ENCODE data around the gene NGFR. TPM values are rescaled to one million over a fixed set of nuclear protein-coding genes. Genes with fewer than 3 reads are reported as not detected.

The NGFR gene
- 10 to 100 TPM in 11 of 12 donors, not detected in 1; 26.1 to 64.3 (median 44.2) TPM for polyA plus RNA-seq (ENCODE audit: insufficient read length in 12 of 12)
- long read RNA-seq, donor 1, transcript NGFR-201 (6 exons, 3,417 nt), result major isoform, 5 of 12 reads
- long read RNA-seq, donor 1, partial matches to known transcripts, result 7 of 12 reads
- long read RNA-seq, donor 1, other reads (novel, unspliced or antisense), result 0 of 12 reads
- long read RNA-seq, donor 2, transcript NGFR-201 (6 exons, 3,417 nt), result major isoform, 6 of 25 reads
- long read RNA-seq, donor 2, partial matches to known transcripts, result 19 of 25 reads
- long read RNA-seq, donor 2, other reads (novel, unspliced or antisense), result 0 of 25 reads
- long read RNA-seq, donor 3, partial matches to known transcripts, result 0 of 2 reads
- long read RNA-seq, donor 3, other reads (novel, unspliced or antisense), result 0 of 2 reads
- long read RNA-seq, donor 4, transcript NGFR-201 (6 exons, 3,417 nt), result major isoform, 5 of 5 reads
- long read RNA-seq, donor 4, partial matches to known transcripts, result 0 of 5 reads
- long read RNA-seq, donor 4, other reads (novel, unspliced or antisense), result 0 of 5 reads
- long read RNA-seq, donor 5, transcript NGFR-201 (6 exons, 3,417 nt), result major isoform, 22 of 41 reads
- long read RNA-seq, donor 5, partial matches to known transcripts, result 19 of 41 reads
- long read RNA-seq, donor 5, other reads (novel, unspliced or antisense), result 0 of 41 reads
- long read RNA-seq, donor 6, transcript NGFR-201 (6 exons, 3,417 nt), result major isoform, 5 of 5 reads
- long read RNA-seq, donor 6, partial matches to known transcripts, result 0 of 5 reads
- long read RNA-seq, donor 6, other reads (novel, unspliced or antisense), result 0 of 5 reads
- long read RNA-seq, donor 7, partial matches to known transcripts, result 0 of 2 reads
- long read RNA-seq, donor 7, other reads (novel, unspliced or antisense), result 0 of 2 reads
- long read RNA-seq, donor 8, transcript NGFR-201 (6 exons, 3,417 nt), result major isoform, 18 of 23 reads
- long read RNA-seq, donor 8, partial matches to known transcripts, result 5 of 23 reads
- long read RNA-seq, donor 8, other reads (novel, unspliced or antisense), result 0 of 23 reads
- long read RNA-seq, donor 9, transcript NGFR-201 (6 exons, 3,417 nt), result major isoform, 8 of 8 reads
- long read RNA-seq, donor 9, partial matches to known transcripts, result 0 of 8 reads
- long read RNA-seq, donor 9, other reads (novel, unspliced or antisense), result 0 of 8 reads
- long read RNA-seq, donor 10, transcript NGFR-201 (6 exons, 3,417 nt), result major isoform, 13 of 20 reads
- long read RNA-seq, donor 10, partial matches to known transcripts, result 7 of 20 reads
- long read RNA-seq, donor 10, other reads (novel, unspliced or antisense), result 0 of 20 reads
- long read RNA-seq, donor 11, transcript NGFR-201 (6 exons, 3,417 nt), result major isoform, 12 of 56 reads
- long read RNA-seq, donor 11, partial matches to known transcripts, result 44 of 56 reads
- long read RNA-seq, donor 11, other reads (novel, unspliced or antisense), result 0 of 56 reads

DNA sequence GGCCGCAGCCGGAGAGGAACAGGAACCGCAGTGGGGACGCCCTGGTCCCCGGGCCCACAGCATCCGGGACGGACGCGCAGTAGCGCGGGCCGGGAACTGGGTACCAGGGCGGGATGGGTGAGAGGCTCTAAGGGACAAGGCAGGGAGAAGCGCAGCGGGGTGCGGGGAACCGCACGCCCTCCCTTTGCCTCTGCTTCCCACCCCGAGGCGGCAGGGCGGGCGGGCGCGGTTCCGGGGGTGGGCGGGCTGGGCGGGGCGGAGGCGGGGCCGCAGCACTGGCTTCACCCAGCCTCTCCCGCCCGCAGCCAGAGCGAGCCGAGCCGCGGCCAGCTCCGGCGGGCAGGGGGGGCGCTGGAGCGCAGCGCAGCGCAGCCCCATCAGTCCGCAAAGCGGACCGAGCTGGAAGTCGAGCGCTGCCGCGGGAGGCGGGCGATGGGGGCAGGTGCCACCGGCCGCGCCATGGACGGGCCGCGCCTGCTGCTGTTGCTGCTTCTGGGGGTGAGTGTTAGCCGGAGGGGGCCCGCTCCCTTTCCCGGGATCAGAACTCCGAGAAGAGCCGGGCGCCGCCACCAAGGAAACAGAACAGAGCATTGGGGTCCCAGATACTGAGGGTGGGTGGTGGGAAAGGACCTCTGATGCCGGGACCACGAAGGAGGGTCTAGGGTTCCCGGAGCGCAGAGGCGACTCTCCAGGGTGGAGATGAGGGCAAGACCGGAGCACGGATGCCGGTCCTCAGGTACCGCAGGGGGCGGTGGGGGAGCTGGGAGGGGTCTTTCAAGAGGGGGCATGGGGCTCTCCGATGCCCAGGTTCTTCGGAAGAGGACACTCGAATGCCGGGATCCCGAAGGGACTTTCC is at the start of gene NGFR:
TSS of gene NGFR (plus strand) at position 308 of the 856 bp plus-strand sequence. CDS start at position 433, 125 bp downstream.
- DNase-seq, result peak; percentile 54

GRCh38 chr17:49445591-49445990 is 49.5 kb upstream of the NGFR start:
- DNase-seq, result no peak

- no peak for DNase-seq
Measured at GRCh38 chr17:49447628-49448302, 47.3 kb upstream of the NGFR start.

DNA sequence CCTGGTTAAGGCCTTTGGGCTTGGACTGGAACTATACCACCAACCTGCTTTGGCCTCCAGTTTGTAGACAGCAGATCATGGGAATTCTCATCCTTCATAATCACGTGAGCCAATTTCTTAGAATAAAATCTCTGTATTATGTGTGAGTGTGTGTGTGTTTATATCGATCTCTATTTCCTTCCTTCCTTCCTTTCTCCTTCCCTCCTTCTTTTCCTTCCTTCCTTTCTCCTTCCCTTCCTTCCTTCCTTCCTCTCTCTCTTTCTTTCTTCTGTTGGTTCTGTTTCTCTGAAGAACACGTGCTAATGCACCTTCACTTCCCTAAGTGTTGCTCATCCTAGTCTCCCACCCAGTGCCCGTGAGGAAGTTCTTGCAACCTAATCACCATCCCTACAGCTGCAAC is 44.9 kb upstream of the NGFR start:
- no peak for DNase-seq

DNA sequence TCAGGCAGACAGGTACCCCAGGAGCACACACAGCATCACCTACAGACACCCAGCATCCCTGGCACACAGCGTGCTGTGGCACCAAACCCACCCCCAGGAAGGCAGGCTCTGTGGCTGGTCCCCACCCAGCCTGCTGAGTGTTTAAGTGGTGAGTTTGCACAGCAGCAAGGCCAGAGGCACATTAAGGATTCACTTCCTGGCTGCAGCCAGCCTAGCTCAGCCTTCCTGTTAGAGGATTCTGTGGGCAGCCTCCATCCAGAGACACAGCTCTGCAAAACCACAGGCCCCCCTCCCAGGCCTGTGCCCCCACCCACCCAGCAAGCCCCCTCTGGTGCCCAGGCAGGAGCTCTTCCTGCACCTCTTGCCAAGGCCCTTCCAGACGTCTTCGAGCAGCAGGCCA is 44.4 kb upstream of the NGFR start:
- DNase-seq, result no peak

DNA sequence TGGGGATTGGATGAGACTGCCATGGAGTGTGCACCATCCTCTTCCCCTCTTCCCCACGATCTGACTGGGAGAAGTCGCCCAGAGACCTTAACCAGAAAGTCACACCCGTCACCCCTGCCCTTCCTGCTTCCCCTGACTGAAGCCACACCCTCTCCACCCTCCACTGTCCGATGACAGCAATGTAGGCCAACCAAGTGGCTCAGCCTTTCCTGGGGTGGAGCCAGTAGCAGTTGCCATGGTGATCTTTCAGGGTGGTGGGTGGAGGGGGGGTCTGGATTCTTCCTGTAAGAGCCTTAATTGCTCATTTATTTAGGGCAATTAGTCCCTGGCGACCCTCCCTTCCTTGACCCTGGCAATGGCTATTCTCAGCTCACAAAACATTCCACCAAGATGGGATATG is 42.9 kb upstream of the NGFR start:
- DNase-seq, result no peak

DNA sequence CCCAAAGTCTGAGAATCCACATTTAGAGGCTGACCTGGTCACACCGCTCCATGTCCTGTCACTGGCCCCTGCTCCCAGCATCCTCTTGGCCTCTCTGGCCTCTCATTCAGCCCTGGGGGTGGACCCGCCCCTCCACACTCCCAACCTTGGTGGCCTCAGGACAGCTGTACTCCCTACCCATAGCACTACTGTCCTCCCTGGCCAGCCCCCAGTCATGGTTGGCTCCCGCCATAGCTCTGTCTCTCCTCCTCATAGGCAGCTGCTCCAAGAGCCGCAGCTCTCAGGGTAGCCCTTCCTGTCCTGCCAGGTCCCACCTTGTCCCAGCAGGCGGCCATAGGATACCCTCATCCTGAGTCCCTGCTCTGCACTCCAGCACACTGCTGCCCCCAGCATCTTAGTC is 42.4 kb upstream of the NGFR start:
- DNase-seq, result no peak

DNA sequence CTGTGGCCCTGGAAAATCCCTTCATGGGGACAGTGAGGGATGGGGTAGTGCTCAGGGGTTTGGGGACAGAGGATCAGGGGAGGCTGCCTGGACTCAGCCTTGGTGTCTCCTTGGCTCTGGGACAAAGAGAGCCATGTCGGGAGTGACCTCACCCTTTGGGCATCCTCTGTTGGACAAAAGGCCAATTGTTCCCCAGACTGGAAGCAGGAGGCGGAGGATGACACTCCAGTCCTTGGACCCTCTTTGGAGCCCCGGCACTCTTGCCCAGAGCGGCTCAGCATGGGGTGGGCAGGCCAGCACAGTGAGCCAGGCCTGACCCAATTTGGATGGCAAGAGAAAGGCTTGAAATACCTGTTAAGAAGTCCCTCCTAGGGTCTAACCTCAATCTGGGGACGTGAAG is 41.0 kb upstream of the NGFR start:
- DNase-seq, result no peak

- no peak for DNase-seq
Measured at GRCh38 chr17:49455272-49455861, 39.7 kb upstream of the NGFR start.

- peak; percentile 46 for DNase-seq
Measured at GRCh38 chr17:49456183-49456965, 38.7 kb upstream of the NGFR start.

DNA sequence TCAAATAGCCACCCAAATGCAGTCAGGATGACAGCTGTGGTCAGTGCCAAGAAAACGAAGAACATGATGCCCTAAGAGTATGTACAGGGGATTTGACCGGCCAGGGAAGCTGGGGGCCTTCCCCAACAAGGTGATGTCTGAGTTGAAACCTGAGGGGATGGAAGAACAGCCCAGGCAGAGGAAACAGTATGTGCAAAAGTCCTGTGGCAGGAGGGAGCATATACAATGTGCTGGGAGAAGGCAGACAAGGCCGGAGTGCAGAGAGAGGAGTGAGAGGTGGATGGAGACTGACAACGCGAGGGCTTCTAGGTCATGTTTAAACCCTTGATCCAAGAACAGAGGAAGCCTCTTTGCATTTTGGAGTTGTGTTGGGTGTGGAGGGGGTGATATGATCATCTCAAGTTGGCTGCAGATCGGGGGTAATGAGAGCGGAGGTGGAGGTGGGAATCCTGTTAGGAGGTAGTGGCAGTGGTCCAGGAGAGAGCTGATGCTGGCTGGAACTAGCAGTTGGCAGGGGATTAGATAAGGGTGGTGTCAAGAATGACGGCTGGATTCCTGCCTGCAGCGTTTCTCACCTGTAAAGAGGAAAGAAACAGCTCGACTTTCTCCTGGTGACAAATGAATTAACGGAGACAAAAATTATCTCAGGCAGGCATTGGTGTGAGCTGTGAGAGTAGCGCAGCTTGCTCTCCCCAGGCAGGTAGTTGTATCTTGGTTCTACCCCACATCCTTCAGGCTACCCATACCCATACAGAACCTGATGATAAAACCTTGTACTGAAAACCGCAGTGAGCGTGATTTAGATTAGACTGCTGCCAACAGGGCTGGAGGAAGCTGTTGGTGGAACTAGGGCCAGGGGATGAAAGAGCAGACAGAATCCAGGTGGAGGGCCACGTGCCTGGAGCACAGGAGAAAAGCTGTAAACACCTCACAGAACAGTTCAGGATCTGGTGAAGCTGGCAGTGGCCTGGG is 37.2 kb upstream of the NGFR start:
- DNase-seq, result no peak

DNA sequence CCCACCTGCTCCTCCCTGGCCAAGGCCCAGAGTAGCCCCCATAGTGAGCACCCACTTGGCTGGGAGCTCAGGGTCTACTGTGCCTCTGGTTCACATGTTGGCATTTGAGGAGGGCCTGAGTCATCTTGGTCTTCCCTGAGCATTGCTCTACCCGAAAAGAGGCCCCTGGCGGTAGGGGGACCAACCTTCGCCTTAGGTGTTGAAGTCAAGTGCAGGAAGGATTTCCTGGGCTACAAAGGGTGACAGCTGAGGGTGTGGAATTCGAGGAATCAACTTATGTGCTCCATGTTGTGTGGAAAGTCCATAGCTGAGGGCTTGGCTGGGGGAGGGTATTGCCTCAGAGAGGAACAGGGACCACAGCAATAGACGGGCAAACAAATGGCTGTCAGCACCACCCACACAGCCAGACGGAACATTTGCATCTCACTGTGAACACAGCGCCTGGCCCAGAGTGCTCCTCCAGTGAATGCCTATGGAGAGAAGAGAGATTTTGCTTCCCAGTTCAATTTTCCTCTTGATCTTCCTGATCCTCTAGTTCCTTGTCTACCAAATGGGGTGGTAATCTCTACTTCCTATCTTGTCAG is 35.6 kb upstream of the NGFR start:
- no peak for DNase-seq

GRCh38 chr17:49460401-49460800 is 34.7 kb upstream of the NGFR start:
- no peak for DNase-seq

DNA sequence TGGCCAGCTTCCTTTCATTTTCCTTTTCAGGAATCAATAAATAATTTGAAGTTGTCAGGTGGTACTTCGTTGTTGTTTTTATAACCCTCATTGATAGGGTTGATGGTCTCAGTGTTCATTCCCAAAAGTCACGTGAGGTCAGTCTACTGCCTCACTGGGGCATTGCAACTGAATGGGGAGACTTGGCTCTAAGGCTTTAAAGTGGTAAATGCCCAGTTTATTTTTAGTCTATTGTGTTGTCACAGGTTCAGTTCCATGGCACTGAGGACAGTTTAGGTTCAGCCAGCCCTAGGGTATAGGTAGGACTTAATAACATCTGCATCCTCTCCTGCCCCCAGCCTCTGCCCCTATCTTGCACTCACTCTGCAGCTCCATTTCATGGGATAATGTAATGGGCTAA is 33.5 kb upstream of the NGFR start:
- no peak for DNase-seq

DNA sequence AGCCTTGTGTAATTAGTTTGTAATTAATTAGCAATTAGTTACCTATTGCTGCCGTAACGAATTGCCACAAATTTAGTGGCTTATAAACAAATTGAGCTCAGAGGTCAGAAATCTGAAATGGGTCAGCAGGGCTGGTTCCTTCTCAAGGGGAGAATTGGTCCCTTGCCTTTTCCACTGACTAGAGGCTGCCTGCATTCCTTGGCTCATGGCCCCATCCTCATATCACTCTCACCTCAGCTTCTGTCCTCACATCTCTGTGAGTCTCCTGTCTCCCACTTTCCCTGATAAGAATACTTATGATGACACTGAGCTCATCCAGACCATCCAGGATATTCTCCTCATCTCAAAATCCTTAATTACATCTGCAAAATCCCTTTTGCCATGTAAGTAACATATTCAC is 31.0 kb upstream of the NGFR start:
- DNase-seq, result no peak

DNA sequence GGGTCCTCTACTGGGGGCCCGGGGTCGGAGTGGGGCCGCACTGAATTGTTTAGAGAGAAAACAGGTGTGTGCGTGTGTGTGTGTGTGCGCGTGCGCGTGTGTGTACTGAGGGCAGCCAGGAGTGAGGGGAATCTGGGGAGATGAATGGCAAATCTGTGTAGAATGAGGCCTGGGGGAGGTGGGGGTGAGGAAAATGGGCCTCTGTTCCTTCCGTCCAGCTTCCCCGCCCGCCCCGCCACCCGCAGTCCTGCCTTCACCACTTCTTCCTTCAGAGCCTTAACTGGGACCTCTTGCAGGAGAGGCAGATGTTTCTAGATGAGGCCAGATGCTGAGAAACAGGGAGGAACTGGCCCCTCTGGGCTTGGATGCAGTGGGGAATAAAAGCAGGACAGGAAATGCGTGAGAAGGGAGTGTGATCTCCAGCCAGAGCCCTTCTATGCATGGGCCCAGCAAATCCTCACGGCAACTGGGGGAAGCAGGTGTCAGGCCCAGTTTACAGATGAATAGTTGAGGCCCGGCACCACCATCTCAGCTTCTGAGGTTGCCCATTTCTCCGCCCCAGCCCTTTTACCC is 29.7 kb upstream of the NGFR start:
- DNase-seq, result no peak

DNA sequence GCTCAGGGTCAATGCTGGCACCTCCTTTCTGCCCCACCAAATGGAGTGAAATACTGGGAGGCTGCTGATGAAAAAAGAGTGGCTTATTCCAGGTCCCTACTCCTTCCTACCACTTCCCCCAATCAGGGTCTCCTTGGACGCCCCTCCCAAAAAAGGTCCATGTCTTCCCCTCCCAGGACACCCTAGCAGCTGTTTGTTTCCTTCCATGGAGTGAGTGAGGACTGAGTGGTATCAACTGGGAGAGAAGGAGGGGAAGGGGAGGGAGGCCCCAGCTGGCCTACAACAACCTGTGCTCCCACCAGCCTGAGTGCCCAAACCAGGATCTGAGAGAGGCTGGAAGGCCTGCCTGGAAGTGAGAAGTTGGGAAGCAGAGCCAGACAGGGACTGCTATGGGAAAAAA is 28.7 kb upstream of the NGFR start:
- no peak for DNase-seq

Data from muscle of arm (tissue), 14 donors.